Activated T-cell treated with anti-CD3 and anti-CD28 coated beads, Interleukin-2, amount 50 U/mL, for 4 hours (primary cell): ENCODE results near the gene BST2. TPM values are rescaled to one million over a fixed set of nuclear protein-coding genes. Genes with fewer than 3 reads are reported as not detected.

ENCODE experiments used
- ATAC-seq, 2 donors: fragments of 200-7000 bp; cut with Tn5 transposase; one replicate each; pipeline ENCODE4 v1.10.0; 2021
- DNase-seq: peaks from one replicate; pipeline ENCODE4 v3.0.0-alpha.2; 2020
- H3K27me3 Mint-ChIP-seq: one replicate; pipeline ENCODE4 v1.8.0; 2021; ENCODE audit warnings: low read depth, mixed read lengths
- H3K36me3 Mint-ChIP-seq: one replicate; pipeline ENCODE4 v1.8.0; 2022; ENCODE audit warnings: mixed read lengths; ENCODE audit not compliant: insufficient read depth
- H3K4me1 Mint-ChIP-seq: one replicate; pipeline ENCODE4 v1.8.0; 2021; ENCODE audit warnings: low read depth, mixed read lengths
- H3K4me3 Mint-ChIP-seq: one replicate; pipeline ENCODE4 v1.8.0; 2021; ENCODE audit warnings: mild to moderate bottlenecking, moderate library complexity, mixed read lengths
- H3K9me3 Mint-ChIP-seq: one replicate; pipeline ENCODE4 v1.8.0; 2021; ENCODE audit warnings: mixed read lengths
- total RNA-seq, 3 donors: library from RNA; stranded (reverse); gene quantifications; one replicate each; pipeline ENCODE4 v1.2.1, GENCODE V29; 2021

Gene BST2
- total RNA-seq, 3 donors from 2014 or later, result 85.9 to 120 (median 105) TPM

DNA sequence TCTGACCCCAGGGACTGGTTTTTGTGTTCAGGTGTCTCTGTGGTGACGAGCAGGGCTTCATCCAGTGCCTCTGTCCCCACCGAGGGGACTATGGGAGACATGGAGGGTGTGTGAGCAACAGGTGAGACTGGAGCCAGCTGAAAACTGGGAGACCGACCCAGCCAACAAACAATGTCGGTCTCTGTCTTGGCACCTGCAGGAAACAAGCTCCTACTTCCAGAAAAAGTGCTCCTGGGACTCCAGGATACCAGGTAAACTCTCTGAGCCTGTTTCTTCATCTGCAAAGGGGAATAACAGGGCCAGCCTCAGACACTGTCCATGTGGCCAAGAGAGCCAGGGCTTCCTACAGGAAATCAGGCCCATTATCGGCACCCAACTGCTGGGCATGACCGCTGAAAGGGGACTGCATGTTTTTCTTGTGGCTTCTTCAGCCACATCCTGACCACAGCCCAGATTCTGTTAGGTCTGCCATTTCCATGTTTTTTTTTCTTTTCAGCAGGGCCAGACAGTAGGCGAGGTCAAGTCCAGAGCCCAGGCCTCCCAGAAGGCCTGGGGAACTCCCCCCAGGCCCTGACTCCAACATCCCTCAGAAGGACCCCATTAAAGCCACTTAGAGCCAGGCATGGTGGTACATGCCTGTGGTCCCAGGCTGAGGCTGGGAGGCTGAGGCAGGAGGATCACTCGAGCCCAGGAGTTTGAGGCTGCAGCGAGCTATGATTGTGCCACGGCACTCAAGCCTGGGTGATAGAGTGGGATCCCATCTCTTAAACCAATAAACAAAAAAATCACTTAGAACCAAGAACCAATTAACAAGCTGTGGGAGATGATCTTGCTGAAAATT lies 836 bp upstream of the BST2 start:
- DNase-seq (no peak), ATAC-seq (peak; percentile 24 to 35)
- Mint-ChIP-seq H3K27me3 (no peaks in the 10 kb centered on the region), H3K36me3 (peaks cover 2% of the 10 kb centered on the region), H3K4me1 (peaks cover 29% of the 10 kb centered on the region), H3K4me3 (peak overlapping the region; percentile 84), H3K9me3 (no peaks in the 10 kb centered on the region)

GRCh38 chr19:17404621-17405249 lies 695 bp downstream of the BST2 start:
- DNase-seq (no peak), ATAC-seq (peak in 1 of 2 donors; percentile 1)
- Mint-ChIP-seq H3K27me3 (no peaks in the 10 kb centered on the region), H3K4me3 (peak overlapping the region; percentile 84), H3K36me3 (peaks cover 3% of the 10 kb centered on the region), H3K9me3 (no peaks in the 10 kb centered on the region), H3K4me1 (peaks cover 29% of the 10 kb centered on the region)

GRCh38 chr19:17404015-17404414 lies 1.4 kb downstream of the BST2 start:
- peak overlapping the region; percentile 84 for H3K4me3 Mint-ChIP-seq
- H3K27me3 Mint-ChIP-seq, result no peaks in the 10 kb centered on the region
- H3K9me3 Mint-ChIP-seq, result no peaks in the 10 kb centered on the region
- peaks cover 29% of the 10 kb centered on the region for H3K4me1 Mint-ChIP-seq
- H3K36me3 Mint-ChIP-seq, result peaks cover 3% of the 10 kb centered on the region
- no peak for ATAC-seq
- no peak for DNase-seq

DNA sequence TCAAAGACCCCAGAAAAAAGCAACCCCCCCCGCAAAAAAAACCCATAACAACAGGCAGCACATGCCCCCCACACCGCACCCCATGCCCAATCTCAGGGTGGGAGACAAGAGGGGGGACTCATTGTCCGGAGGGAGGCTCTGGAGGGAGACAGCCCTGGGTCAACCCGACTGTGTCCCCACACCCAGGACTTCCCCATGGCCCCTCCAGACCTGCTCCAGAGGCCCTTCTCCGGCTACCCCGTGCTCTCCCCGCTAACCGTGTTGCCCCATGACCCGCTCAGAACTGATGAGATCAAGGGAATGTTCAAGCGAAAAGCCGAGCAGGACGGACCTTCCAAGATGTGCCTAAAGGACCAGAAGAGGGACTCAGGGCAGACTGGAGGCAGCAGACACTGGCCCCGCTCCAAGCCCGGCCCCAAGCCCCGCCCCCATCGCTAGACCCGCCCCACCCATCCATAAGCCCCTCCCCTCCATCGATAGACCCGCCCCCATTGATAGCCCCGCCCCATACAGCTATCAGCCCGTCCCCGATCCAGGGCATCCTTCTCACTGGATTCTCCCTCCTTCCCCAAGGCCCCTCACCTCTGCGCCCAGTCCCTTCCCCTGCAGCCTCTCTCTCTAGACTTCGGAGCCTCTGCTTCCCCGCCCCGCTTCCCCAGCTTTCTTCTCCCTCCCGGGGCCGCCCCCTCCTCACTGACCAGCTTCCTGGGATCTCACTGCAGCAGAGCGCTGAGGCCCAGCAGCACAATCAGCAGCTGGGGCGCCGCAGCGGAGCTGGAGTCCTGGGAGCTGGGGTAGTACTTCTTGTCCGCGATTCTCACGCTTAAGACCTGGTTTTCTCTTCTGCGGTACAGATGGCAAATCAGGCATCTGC lies 2.2 kb downstream of the BST2 start:
- peak; percentile 20 for DNase-seq
- peak; percentile 27 to 38 for ATAC-seq
- H3K9me3 Mint-ChIP-seq, result no peaks in the 10 kb centered on the region
- peaks cover 29% of the 10 kb centered on the region for H3K4me1 Mint-ChIP-seq
- peak overlapping the region; percentile 84 for H3K4me3 Mint-ChIP-seq
- H3K27me3 Mint-ChIP-seq, result no peaks in the 10 kb centered on the region
- peaks cover 3% of the 10 kb centered on the region for H3K36me3 Mint-ChIP-seq

DNA sequence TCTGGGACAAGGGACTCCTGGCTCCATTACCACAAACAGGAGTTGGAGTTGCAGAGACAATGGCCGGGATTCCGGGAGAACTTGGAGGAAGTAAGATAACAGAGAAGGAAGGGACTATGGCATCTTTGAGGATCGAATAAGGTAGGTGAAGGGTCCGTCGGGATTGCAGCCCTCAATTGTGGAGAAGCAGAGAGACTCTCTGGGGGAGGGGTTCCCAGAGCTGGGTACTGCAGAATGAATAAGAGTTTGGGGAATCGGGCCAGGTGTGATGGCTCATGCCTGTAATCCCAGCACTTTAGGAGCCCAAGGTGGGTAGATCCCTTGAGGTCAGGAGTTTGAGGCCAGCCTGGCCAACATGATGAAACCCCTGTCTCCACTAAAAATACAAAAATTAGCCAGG lies 3.8 kb downstream of the BST2 start:
- H3K9me3 Mint-ChIP-seq, result no peaks in the 10 kb centered on the region
- H3K36me3 Mint-ChIP-seq, result peaks cover 3% of the 10 kb centered on the region
- no peaks in the 10 kb centered on the region for H3K27me3 Mint-ChIP-seq
- DNase-seq, result no peak
- no peak overlapping the region for H3K4me3 Mint-ChIP-seq
- no peak for ATAC-seq
- peaks cover 17% of the 10 kb centered on the region for H3K4me1 Mint-ChIP-seq

- Mint-ChIP-seq H3K9me3 (no peaks in the 10 kb centered on the region), H3K4me3 (no peak overlapping the region), H3K27me3 (no peaks in the 10 kb centered on the region), H3K4me1 (peaks cover 15% of the 10 kb centered on the region), H3K36me3 (peaks cover 3% of the 10 kb centered on the region)
- DNase-seq (no peak), ATAC-seq (no peak)
Observed at GRCh38 chr19:17398902-17399527, 6.4 kb downstream of the BST2 start.

GRCh38 chr19:17394891-17395415 lies 10.5 kb downstream of the BST2 start:
- peak in 1 of 2 donors; percentile 29 for ATAC-seq
- Mint-ChIP-seq H3K4me3 (peak overlapping the region; percentile 4), H3K4me1 (peaks cover 22% of the 10 kb centered on the region)

GRCh38 chr19:17393914-17394313 lies 11.5 kb downstream of the BST2 start, which contains the start of gene CCDC194:
CCDC194 (minus strand) TSS chr19:17394196; CDS start chr19:17394158, 38 bp downstream.
- DNase-seq, result no peak
- no peak for ATAC-seq
- Mint-ChIP-seq H3K4me3 (peak within 1 kb of the TSS; percentile 4), H3K36me3 (no peaks in the 10 kb centered on the region), H3K9me3 (no peaks in the 10 kb centered on the region), H3K4me1 (peaks cover 22% of the 10 kb centered on the region), H3K27me3 (no peaks in the 10 kb centered on the region)

More at GRCh38 chr19:17394891-17395415, 10.5 kb downstream of the BST2 start:
- Mint-ChIP-seq H3K9me3 (no peaks in the 10 kb centered on the region), H3K27me3 (no peaks in the 10 kb centered on the region), H3K36me3 (no peaks in the 10 kb centered on the region)
- DNase-seq, result peak; percentile 55

- Mint-ChIP-seq H3K9me3 (no peaks in the 10 kb centered on the region), H3K4me3 (no peak overlapping the region), H3K4me1 (peaks cover 22% of the 10 kb centered on the region), H3K27me3 (no peaks in the 10 kb centered on the region), H3K36me3 (no peaks in the 10 kb centered on the region)
- no peak for DNase-seq
- no peak for ATAC-seq
Observed at GRCh38 chr19:17393002-17393401, 12.4 kb downstream of the BST2 start.

DNA sequence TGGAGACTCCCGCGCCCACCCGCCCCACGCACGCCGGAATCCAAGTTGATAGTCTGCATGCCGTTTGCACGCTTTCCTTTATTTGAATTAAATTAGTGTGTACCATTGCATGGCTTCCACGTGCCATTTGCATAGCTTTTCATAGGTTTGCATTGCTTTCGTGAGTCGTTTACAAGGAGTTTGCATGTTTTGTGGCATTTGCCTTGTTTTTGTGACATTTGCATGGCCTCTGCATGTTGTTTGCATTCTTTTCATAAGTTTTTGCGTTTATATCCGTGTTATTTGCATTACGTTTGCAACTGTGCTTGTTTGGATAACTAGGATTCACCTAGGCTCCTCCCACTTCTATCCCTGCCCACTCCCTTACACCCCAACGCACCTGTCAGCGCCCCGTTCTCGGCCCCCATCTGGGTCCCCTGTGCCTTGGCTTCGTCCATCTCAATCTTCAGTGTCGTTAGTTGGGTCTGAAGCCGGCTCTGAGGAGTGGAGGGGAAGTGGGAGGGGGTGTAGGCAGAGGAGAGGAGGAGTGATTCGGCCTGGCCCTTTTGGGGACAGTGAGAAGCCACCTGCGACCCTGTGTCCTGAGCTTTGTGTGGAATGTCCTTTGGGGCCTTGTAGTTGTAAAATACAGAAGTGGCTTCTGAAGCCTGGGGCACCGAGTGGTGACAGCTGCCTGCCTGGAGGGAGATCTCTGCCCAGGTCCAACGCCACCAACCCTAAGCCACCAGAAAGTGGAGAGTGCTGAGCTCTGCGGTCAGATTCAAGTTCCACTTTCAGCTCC lies 13.9 kb downstream of the BST2 start:
- no peaks in the 10 kb centered on the region for H3K9me3 Mint-ChIP-seq
- H3K4me1 Mint-ChIP-seq, result peaks cover 22% of the 10 kb centered on the region
- H3K36me3 Mint-ChIP-seq, result no peaks in the 10 kb centered on the region
- peak overlapping the region; percentile 37 for H3K4me3 Mint-ChIP-seq
- no peak for ATAC-seq
- DNase-seq, result no peak
- no peaks in the 10 kb centered on the region for H3K27me3 Mint-ChIP-seq

GRCh38 chr19:17390665-17391370 lies 14.6 kb downstream of the BST2 start:
- DNase-seq (peak; percentile 83), ATAC-seq (peak; percentile 99 to 100)
- H3K9me3 Mint-ChIP-seq, result no peaks in the 10 kb centered on the region
- peaks cover 22% of the 10 kb centered on the region for H3K4me1 Mint-ChIP-seq
- peak overlapping the region; percentile 87 for H3K4me3 Mint-ChIP-seq
- H3K36me3 Mint-ChIP-seq, result no peaks in the 10 kb centered on the region
- H3K27me3 Mint-ChIP-seq, result no peaks in the 10 kb centered on the region

DNA sequence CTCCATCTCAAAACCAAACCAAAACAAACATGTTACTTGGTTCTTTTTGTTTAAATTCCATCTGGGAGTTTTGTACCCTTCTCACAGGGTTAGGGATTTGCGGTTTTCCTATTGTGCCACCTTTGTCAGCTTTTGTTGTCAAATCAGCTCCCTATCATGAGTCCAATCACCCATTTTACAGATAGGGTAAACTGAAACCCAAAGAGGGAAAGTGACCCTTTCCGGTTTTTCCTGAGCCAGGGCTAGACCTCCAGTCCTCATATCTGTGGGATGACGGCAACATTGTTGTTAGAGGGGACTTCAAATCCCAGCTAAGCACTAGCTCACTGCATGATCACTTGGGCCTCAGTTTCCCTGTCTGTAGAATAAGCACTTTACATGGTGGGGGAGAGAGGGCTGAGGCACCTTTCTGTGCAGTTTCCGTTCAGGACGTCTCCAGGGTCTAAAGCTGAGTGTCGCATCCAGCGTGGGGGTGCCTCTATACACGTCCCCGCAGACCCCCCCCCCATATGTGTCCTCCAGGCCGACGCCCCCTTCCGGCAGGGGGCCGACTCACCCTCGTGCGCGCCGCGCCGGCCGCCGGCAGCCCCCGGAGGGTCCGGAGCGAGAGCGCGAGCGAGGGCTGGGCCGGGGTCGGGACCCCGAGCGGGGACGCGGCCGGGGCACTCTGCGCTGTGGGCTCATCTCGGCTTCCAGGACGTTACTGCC lies 15.3 kb downstream of the BST2 start:
- no peak for ATAC-seq
- H3K9me3 Mint-ChIP-seq, result no peaks in the 10 kb centered on the region

More for the DNA sequence above, 15.3 kb downstream of the BST2 start:
- Mint-ChIP-seq H3K4me3 (peak overlapping the region; percentile 87), H3K36me3 (no peaks in the 10 kb centered on the region), H3K4me1 (peaks cover 20% of the 10 kb centered on the region), H3K27me3 (no peaks in the 10 kb centered on the region)
- DNase-seq, result no peak
